Neural crest cell (in vitro differentiated cells): Measurements from ENCODE around the gene MRPL58. TPM values are rescaled to one million over a fixed set of nuclear protein-coding genes. Genes with fewer than 3 reads are reported as not detected.
"Not testable (repeated sequence)": the region's sequence is repeated elsewhere in the genome, so short reads cannot be mapped to it uniquely, and the experiment has no call there.

Experiments
- DNase-seq: peaks from one replicate; pipeline ENCODE4 v3.0.0; 2021; ENCODE audit warnings: low read depth, mixed read lengths, low spot score
- H3K27ac Mint-ChIP-seq: one replicate; pipeline ENCODE4 v1.8.0; 2021; ENCODE audit warnings: mild to moderate bottlenecking, mixed read lengths; ENCODE audit not compliant: unreplicated experiment
- H3K27me3 Mint-ChIP-seq: 2 replicates; pipeline ENCODE4 v1.8.0; 2021; ENCODE audit warnings: low read depth, mild to moderate bottlenecking, mixed read lengths
- H3K36me3 Mint-ChIP-seq: 2 replicates; pipeline ENCODE4 v1.8.0; 2021; ENCODE audit warnings: low read depth, mild to moderate bottlenecking, mixed read lengths
- H3K4me1 Mint-ChIP-seq: 2 replicates; pipeline ENCODE4 v1.8.0; 2021; ENCODE audit warnings: mixed read lengths
- H3K4me3 Mint-ChIP-seq: one replicate; pipeline ENCODE4 v1.8.0; 2021; ENCODE audit warnings: mild to moderate bottlenecking, mixed read lengths
- H3K9me3 Mint-ChIP-seq: 2 replicates; pipeline ENCODE4 v1.8.0; 2021; ENCODE audit warnings: mixed read lengths
- total RNA-seq: library from RNA; stranded (reverse); gene quantifications from 2 replicates; pipeline ENCODE4 v1.2.1, GENCODE V29; 2021
- TF ChIP-seq, protein P1 (sequence below): fragments of 200-600 bp; sonication (generic); conservative IDR thresholded peaks from 2 replicates; pipeline ENCODE4 v1.5.0; 2021; ENCODE audit warnings: antibody characterized with exemption, mild to moderate bottlenecking

Gene MRPL58
- total RNA-seq, 1 donor from 2014 or later = 35.3 TPM

DNA sequence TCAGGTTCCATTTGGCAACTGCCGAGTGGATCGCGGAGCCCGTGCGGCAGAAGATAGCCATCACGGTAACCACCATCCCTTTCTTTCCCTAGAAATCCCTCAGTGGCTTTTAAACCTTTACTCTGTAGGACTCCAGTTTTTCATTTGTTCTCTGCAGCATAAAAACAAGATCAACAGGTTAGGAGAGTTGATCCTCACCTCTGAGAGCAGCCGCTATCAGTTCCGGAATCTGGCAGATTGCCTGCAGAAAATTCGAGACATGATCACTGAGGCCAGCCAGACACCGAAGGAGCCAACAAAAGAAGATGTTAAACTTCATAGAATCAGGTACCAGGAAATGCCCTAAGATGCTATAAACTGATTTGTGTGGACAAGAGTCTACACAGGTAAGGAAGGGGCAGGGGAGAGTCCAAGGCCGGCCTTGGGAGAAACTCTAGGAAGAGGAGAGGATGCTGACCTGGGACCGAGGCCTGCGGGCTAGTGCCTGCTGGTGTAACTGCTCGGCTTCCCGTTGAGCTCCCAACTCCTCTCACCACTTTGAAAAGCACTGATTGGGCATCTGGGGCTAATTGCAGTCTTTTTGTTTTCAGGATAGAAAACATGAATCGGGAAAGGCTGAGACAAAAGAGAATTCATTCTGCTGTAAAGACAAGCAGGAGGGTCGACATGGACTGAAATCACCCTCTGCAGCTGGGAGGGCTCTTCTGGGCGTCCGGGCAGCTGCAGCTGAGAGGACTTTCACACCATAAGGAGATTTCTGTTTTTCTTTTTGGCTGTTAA lies 8.1 kb downstream of the MRPL58 start:
- TF ChIP-seq, protein P1, sequence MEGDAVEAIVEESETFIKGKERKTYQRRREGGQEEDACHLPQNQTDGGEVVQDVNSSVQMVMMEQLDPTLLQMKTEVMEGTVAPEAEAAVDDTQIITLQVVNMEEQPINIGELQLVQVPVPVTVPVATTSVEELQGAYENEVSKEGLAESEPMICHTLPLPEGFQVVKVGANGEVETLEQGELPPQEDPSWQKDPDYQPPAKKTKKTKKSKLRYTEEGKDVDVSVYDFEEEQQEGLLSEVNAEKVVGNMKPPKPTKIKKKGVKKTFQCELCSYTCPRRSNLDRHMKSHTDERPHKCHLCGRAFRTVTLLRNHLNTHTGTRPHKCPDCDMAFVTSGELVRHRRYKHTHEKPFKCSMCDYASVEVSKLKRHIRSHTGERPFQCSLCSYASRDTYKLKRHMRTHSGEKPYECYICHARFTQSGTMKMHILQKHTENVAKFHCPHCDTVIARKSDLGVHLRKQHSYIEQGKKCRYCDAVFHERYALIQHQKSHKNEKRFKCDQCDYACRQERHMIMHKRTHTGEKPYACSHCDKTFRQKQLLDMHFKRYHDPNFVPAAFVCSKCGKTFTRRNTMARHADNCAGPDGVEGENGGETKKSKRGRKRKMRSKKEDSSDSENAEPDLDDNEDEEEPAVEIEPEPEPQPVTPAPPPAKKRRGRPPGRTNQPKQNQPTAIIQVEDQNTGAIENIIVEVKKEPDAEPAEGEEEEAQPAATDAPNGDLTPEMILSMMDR = no peak
- Mint-ChIP-seq H3K27me3 (no peaks in the 10 kb centered on the region), H3K4me3 (no peak overlapping the region), H3K4me1 (no peaks in the 10 kb centered on the region), H3K36me3 (peaks cover 26% of the 10 kb centered on the region), H3K27ac (no peak overlapping the region), H3K9me3 (no peaks in the 10 kb centered on the region)
- no peak for DNase-seq

DNA sequence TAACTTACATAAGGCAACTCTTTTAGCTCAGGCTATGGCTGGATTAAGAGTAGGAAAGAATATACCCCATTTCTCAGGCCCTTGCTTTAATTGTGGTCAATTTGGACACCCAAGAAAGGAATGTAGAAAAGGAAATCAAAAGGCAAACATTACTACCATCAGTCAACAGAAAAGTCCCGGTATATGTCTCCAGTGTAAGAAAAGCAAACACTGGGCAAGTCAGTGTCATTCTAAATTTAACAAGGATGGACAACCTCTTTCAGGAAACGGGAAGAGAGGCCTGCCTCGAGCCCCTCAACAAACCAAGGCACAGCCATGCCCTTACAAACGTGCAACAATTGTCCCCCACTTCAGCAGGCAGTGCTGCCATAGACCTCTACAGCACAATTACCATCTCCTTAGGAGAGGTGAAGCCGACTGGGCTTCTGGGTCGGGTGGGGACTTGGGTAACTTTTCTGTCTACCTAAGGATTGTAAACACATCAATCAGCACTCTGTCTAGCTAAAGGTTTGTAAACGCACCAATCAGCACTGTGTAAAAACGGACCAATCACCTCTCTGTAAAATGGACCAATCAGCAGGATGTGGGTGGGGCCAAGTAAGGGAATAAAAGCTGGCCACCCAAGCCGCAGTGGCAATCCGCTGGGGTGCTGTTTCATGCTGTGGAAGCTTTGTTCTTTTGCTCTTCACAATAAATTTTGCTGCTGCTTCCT lies 12.4 kb downstream of the MRPL58 start:
- DNase-seq = no peak
- Mint-ChIP-seq H3K27ac (no peak overlapping the region), H3K9me3 (peaks cover 10% of the 10 kb centered on the region), H3K4me3 (no peak overlapping the region), H3K4me1 (no peaks in the 10 kb centered on the region), H3K27me3 (peaks cover 4% of the 10 kb centered on the region), H3K36me3 (peaks cover 28% of the 10 kb centered on the region)
- TF ChIP-seq, protein P1 = no peak

DNA sequence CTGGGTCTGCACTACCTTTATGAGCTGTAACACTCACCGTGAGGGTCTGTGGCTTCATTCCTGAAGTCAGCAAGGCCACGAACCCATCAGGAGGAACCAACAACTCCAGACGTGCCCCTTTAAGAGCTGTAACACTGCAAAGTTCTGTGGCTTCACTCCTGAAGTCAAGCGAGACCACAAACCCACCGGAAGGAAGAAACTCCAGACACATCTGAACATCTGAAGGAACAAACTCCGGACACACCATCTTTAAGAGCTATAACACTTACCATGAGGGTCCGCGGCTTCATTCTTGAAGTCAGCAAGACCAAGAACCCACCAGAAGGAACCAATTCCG lies 12.9 kb downstream of the MRPL58 start:
- not testable (repeated sequence) for H3K4me3 Mint-ChIP-seq, H3K27me3 Mint-ChIP-seq
- H3K36me3 Mint-ChIP-seq = peaks cover 29% of the 10 kb centered on the region

DNA sequence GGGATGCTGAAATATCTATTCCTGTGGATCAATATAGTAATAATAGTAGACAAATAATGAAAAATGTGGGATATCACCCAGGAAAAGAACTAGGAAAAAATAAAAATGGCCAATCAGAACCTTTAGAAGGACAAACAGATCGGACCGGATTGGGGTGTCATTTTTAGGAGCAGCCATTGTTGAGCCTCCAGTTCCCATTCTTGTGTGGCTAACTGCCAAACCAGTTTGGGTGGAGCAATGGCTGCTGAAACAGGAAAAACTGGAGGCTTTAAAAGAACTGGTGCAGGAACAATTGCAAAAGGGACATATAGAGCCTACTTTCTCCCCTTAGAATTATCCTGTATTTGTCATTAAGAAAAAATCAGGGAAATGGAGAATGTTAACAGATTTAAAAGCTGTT lies 14.2 kb downstream of the MRPL58 start:
- Mint-ChIP-seq H3K36me3 (peaks cover 24% of the 10 kb centered on the region), H3K27me3 (peaks cover 11% of the 10 kb centered on the region), H3K9me3 (peaks cover 14% of the 10 kb centered on the region)
- not testable (repeated sequence) for H3K4me1 Mint-ChIP-seq, H3K27ac Mint-ChIP-seq, H3K4me3 Mint-ChIP-seq, DNase-seq

More for the DNA sequence above, 12.9 kb downstream of the MRPL58 start:
- H3K9me3 Mint-ChIP-seq = peaks cover 11% of the 10 kb centered on the region
- not testable (repeated sequence) for H3K4me1 Mint-ChIP-seq, DNase-seq, H3K27ac Mint-ChIP-seq

DNA sequence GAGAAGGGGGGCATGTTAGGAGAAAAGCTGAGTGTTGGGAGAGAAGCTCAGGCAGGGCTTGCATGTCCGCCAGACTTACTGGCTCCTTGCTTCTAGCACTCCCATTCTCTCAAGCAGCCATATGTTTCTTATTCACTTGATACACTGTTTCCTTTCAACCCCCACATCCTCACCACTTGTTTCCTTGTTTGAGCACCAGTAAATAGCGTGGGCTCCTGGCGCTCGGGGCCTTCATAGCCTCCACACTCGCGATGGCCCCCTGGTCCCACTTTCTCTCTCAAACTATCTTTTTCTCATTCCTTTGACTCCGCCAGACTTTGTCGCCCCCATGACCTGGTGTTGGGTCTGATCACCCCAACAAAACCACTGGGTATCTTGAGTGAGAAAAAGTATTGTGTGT lies 17.7 kb downstream of the MRPL58 start:
- Mint-ChIP-seq H3K9me3 (peaks cover 19% of the 10 kb centered on the region), H3K27ac (no peak overlapping the region), H3K36me3 (peaks cover 13% of the 10 kb centered on the region), H3K4me3 (peak overlapping the region; percentile 56), H3K27me3 (peaks cover 38% of the 10 kb centered on the region), H3K4me1 (peaks cover 27% of the 10 kb centered on the region)
- no peak for DNase-seq
- TF ChIP-seq, protein P1 = no peak

DNA sequence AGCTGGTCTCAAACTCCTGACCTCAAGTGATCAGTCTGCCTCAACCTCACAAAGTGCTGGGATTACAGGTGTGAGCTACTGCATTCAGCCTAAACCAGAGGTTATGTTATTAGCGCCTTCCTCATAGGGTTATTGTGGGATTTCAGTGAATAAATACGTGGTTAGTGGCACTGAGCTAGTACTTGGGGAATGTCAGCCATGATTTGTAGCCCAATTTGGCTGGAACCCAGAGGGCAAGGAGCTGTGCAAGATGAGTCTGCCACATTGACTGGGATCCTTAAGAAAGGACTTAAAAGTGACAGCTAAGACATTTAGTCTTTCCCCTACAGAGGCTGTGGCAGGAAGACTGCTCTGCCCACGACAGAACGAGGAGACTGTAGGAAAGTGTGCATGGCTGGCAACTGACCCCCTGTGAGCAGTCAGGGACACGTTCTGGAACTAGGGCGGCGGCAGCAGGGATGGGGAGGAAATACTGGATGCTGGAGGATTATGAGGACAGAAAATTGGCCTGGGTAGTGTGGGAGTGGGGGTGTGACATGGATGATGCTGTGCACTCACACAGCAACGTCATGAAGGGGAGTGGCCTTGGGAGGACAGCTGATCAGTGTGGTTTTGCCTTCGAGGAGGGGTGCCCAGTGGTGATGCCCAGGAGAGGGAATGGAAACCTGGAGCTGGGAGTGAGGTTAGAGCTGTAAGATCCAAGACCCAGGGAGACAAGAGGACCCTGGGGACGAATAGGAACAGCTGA lies 19.7 kb downstream of the MRPL58 start:
- Mint-ChIP-seq H3K27me3 (peaks cover 42% of the 10 kb centered on the region), H3K4me3 (peak overlapping the region; percentile 86), H3K27ac (no peak overlapping the region), H3K9me3 (peaks cover 17% of the 10 kb centered on the region), H3K36me3 (peaks cover 8% of the 10 kb centered on the region), H3K4me1 (peaks cover 35% of the 10 kb centered on the region)
- TF ChIP-seq, protein P1 = no peak
- no peak for DNase-seq
